Brain microvascular endothelial cell (primary cell): ENCODE measurements around the gene TIMP2.

Experiments used
- DNase-seq: peaks from one replicate; pipeline ENCODE4 v3.0.0-alpha.2; 2020
- H3K27ac ChIP-seq: fragments of 250-450 bp; sonication (Bioruptor Pico); 2 replicates; pipeline ENCODE4 v1.5.1; 2020; ENCODE audit warnings: mild to moderate bottlenecking, moderate library complexity
- H3K27me3 ChIP-seq: fragments of 250-450 bp; sonication (Bioruptor Pico); replicated peaks from 2 replicates; pipeline ENCODE4 v1.5.1; 2020; ENCODE audit warnings: mild to moderate bottlenecking
- H3K36me3 ChIP-seq: fragments of 250-450 bp; sonication (Bioruptor Pico); replicated peaks from 2 replicates; pipeline ENCODE4 v1.5.1; 2020; ENCODE audit warnings: mild to moderate bottlenecking
- H3K4me3 ChIP-seq: 2 replicates; pipeline ENCODE4 v1.5.1; 2011; ENCODE audit warnings: low read depth, mild to moderate bottlenecking, control low read depth, low read length, moderate library complexity
- in situ Hi-C: cut with HindIII; loops from 2 replicates; pipeline ENCODE4 v1.10.0; 2017; ENCODE audit warnings: low sequenced_read_pairs, low pct_ligation_motif_present
- TF ChIP-seq, protein P1 (sequence below): IDR thresholded peaks from 2 replicates; pipeline ENCODE4 v1.5.1; 2011; ENCODE audit warnings: low read depth, mild to moderate bottlenecking, moderate library complexity, low read length, control low read depth, inconsistent platforms; ENCODE audit errors: missing control alignments

The TIMP2 gene

DNA sequence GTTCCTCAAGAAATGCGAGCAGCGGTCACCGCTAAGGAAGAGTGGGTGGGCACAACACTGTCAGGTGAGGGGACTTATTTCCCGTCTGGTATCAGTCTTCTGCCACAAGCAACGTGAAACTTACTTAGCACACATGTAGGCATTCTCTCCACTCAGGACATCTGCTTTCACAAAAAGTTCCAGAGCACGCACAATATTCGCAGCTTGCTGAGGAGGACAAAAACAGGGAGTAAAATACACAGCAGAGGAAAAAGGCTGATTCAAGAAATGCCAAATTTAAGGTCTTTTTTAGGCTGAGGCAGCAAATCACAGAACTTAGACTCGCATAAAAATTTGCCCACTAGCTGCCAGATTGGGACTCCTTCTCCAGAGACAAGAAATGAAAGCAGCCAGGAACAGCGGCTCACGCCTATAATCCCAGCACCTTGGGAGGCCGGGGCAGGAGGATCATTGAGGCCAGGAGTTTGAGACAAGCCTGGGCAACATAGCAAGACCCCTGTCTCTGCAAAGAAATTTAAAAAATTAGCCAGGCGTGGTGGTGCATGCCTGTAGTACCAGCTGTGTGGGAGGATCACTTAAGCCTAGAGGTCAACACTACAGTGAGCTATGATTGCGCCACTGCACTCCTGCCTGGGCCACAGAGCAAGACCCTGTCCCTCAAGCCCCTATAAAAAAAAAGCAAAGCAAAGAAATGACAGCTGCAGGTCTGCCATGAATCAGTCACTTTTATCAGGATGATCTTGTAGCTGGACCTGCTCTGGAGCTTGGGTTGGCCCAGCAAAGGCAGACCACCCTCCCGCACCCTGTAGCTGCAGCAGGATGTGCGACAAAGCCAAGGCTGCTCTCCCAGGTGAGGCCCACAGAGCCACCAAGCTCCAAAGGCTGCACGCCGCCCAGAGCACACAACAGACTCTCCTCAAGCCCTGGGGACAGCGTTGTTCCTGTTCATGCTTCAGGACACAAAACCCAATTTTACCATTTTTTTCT, 105.1 kb downstream of the TIMP2 start:
- Histone ChIP-seq H3K4me3 (no peak overlapping the region), H3K27ac (no peak overlapping the region), H3K36me3 (peaks cover 62% of the 10 kb centered on the region), H3K27me3 (no peaks in the 10 kb centered on the region)
- no peak for DNase-seq
- TF ChIP-seq, protein P1, sequence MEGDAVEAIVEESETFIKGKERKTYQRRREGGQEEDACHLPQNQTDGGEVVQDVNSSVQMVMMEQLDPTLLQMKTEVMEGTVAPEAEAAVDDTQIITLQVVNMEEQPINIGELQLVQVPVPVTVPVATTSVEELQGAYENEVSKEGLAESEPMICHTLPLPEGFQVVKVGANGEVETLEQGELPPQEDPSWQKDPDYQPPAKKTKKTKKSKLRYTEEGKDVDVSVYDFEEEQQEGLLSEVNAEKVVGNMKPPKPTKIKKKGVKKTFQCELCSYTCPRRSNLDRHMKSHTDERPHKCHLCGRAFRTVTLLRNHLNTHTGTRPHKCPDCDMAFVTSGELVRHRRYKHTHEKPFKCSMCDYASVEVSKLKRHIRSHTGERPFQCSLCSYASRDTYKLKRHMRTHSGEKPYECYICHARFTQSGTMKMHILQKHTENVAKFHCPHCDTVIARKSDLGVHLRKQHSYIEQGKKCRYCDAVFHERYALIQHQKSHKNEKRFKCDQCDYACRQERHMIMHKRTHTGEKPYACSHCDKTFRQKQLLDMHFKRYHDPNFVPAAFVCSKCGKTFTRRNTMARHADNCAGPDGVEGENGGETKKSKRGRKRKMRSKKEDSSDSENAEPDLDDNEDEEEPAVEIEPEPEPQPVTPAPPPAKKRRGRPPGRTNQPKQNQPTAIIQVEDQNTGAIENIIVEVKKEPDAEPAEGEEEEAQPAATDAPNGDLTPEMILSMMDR: no peak
- in situ Hi-C loops: no loop called here

DNA sequence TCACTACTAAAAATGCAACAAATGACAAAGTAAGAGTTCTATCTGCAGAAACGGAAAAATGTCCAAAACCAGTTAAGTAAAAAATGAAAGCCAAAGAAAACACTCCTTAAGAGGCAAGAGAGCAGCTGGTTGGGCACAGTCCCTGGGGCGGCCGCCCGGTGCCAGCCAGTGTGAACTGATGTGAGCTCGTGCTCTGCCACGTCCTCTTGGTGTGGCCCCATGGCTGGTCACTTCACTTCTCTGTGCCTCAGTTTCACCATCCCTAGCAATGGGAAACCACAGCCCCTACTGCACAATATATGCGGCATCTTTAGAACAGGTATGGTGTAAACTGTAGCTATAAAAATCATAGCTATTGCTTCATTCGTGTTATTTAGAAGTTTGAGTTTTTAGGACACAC, 105.8 kb downstream of the TIMP2 start:
- H3K27ac ChIP-seq: no peak overlapping the region
- no peaks in the 10 kb centered on the region for H3K27me3 ChIP-seq
- H3K36me3 ChIP-seq: peaks cover 62% of the 10 kb centered on the region

DNA sequence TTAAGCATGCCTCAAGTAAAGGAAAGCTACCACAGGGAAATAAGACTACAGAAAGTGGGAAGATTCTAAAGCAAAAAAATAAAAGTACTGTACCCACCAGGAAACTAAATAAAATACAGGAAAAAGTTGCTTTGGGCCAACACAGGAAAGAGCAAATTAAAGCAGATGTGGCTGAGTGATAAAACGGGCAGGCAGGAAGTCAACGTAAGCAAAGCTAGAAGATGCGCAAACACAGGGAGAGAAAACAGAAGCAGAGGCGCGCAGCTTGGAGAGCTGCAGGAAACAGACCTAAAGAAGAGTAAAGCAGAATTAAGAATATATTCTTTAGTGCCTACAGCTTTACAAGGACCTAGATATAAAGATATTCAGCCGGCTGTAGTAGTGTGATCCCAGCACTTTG, 106.3 kb downstream of the TIMP2 start:
- no peaks in the 10 kb centered on the region for H3K27me3 ChIP-seq
- no peak overlapping the region for H3K27ac ChIP-seq
- H3K4me3 ChIP-seq: no peak overlapping the region
- TF ChIP-seq, protein P1: no peak
- H3K36me3 ChIP-seq: peaks cover 62% of the 10 kb centered on the region
- in situ Hi-C loops: no loop called here
- no peak for DNase-seq

More for the DNA sequence above, 105.8 kb downstream of the TIMP2 start:
- TF ChIP-seq, protein P1: no peak
- no peak overlapping the region for H3K4me3 ChIP-seq
- DNase-seq: no peak
- in situ Hi-C loops: no loop called here

DNA sequence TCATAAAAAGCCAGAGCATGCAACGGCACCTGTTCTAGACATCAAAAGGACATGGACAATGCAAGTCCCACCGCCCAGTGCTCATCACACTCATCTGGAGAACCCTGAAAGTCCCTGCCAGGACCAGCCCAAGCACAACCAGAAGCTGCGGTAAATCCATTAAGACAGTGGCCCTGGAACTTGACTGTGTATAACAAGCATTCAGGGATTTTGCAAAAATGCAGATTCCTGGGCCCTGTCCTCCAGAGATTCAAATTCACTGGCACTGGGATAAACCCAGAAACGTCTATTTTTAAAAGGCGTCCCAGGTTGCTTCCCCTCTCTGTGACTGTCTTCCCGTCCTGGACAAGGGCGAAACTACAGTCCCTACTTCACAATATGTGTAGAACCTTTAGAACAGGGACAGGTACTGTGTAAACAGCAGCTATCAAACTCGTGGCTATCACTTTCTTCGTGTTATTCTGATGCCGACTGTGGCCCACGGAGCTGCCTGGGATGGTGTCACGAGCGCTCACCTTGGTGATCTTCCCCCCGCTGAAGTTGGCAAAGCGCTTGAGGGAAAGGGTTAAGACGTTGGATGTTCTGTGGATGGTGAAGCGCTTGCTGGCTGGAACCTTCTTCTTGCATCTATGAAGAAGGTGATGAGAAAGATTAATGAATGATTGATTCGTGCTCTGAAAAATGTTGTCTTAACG, 106.9 kb downstream of the TIMP2 start:
- no peak overlapping the region for H3K27ac ChIP-seq

DNA sequence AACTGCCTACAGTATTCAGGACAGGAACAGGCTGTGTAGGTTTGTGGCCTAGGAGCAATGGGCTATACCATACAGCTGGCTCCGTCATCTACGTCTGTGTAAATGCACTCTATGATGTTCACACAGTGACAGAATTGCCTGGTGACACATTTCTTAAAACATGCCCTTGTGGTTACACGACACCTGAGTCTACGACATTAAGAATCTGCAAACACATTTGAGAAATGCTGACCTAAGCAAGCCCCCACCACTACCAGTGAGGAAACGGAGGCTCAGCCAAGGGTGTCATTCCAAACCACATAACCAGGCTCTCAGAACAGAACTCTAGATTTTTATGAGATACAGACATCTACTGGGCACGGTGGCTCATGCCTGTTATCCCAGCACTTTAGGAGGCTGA, 108.1 kb downstream of the TIMP2 start:
- Histone ChIP-seq H3K27me3 (no peaks in the 10 kb centered on the region), H3K4me3 (no peak overlapping the region), H3K36me3 (peaks cover 76% of the 10 kb centered on the region), H3K27ac (no peak overlapping the region)
- no peak for DNase-seq
- TF ChIP-seq, protein P1: no peak
- in situ Hi-C loops: no loop called here

More for the DNA sequence above, 106.9 kb downstream of the TIMP2 start:
- Histone ChIP-seq H3K36me3 (peaks cover 67% of the 10 kb centered on the region), H3K27me3 (no peaks in the 10 kb centered on the region), H3K4me3 (no peak overlapping the region)
- TF ChIP-seq, protein P1: no peak
- in situ Hi-C loops: no loop called here
- DNase-seq: no peak
